ENCODE data around the gene WNK1.
"Not testable (repeated sequence)": the region's sequence is repeated elsewhere in the genome, so short reads cannot be mapped to it uniquely, and the experiment has no call there.

Gene WNK1

DNA sequence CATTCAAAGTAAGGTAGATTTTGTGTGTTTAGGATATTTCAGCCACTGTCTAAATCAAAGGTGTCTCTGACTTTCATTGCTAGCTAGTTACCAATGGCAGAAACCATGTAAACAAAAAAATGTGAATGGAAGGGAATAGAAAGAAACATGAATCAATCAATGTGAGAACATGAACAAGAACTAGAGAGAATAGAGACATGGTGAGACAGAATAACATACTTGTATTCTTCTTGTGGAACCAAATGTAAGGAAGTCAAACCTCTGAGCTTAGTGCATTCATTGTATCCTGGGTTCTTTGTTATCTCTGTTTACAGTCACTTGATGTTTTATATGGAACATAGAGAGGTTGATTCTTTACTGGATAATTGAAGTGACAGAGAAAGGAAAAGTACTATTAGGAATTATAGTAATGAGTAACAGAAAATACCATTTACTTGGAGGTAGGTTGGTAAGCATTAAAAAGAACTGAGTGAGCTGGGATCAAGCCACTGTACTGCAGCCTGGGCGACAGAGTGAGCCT is 2.6 kb upstream of the WNK1 start:
- no peak for DNase-seq

DNA sequence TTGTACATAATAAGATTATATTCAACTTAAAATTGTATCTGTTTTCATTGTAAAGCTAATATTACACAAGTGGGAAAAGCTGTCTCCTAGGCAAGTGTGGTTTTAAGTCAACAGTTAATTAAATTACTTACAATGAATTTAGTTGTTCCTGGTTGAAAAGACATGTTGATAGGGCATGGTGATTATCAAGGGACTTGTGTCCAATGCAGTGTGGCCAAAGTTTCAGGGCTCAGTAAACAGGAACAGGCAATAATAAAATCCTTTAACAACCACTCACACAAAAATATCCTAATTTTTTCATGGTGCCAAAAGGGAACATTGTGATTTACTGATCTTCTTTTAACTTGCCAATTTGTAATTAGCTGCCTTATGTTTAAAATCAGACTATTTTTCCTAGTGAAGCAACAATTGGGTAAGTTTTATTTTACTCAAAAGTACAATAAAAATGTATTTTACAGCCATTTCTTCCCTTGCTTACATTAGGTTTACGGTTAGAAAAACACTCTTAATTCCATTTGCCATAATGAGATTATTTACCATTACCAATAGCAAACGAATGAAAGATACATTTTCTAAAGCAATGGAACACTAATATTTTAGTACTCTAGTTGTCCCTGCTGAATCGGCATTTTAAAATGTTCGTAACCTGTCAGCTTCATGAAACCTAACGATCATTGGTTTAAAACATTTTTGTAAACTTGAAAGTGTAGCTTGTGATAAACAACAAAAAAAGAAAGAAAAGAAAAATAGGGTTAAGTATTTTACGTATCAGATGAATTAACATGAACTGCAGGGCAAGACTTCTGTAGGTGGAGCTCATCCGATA is 1.8 kb upstream of the WNK1 start:
- no peak for DNase-seq

DNA sequence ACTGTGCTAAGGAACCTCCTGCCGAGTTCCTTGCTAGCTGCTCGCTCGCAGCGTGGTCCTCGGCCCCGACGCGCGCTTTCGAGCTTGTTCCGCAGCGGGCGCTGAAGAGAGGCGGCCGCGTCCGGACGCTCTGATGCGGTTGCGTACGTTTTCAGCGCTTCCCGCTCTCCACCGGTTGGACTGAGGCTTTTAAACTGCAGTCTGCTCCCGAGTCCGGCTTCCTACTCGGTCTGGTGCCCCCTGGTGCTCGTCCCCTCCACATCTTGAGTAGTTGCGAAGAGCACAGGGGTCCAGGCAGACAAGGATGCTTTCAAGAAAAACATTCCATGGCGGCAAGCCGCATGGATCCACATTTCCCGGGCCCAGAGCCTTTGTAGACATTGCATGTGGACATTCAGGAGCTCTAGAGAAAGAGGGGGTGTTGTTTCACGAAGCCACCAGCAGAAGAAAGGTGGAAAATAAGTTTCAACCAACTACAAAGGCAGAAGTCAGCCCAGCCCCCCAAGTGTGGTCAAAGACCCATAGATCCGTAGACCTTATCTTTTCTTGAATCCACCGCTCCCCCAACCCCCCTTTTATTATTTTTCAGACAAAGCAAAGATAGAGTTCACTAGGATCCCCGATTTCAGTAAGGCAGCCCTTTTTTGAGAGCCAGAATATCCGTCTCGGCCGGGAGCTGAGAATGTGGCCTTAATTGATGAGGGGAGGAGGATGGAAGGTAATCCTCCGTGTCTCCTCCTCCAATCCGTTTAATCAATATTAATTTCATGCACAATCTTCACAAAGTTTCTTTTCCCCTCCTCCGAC is 984 bp upstream of the WNK1 start:
- peak; percentile 88 for DNase-seq

DNA sequence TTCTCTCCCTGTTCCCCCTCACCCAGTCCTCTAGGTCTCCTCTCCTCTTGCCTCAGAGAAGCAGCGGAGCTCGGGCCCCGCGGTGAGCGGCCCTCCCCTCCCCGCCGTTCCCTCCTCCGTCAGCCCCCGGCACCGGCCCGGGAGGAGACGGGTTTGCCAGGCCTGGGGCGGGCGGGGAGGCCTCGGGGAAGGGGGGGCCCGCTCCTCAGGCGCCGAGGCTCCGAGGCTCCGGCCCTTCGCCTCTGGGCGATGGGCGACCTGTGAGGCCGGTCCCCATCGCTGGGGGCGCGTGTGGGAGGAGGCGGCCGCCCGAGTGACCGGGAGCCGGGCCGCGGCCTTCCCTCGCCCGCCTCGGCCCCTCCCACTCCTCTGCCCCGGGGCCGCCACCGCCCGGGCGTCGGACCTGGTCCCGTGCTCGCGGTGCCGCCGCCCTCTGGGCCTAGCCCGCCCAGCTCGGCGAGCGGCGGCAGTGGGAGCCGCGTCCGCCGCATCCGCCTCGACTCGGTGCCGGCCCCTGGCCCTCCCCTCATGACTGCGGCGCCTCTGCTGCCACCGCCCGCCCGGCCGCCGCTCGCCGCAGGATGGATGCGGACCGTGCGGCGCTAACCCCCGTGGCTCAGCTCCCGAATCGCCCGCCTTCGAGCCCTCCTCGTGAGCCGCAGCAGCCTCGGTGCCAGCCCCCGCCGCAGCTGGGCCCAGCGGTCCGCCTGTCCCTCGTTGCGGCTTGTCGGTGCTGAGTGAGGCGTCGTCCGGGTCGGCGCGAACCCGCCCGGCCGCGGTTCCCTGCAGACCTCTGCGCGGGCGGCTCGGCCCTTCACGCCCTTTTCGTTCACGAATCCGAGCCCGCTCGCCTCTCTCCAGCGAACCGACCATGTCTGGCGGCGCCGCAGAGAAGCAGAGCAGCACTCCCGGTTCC is 574 bp downstream of the WNK1 start:
- peak; percentile 43 for DNase-seq

DNA sequence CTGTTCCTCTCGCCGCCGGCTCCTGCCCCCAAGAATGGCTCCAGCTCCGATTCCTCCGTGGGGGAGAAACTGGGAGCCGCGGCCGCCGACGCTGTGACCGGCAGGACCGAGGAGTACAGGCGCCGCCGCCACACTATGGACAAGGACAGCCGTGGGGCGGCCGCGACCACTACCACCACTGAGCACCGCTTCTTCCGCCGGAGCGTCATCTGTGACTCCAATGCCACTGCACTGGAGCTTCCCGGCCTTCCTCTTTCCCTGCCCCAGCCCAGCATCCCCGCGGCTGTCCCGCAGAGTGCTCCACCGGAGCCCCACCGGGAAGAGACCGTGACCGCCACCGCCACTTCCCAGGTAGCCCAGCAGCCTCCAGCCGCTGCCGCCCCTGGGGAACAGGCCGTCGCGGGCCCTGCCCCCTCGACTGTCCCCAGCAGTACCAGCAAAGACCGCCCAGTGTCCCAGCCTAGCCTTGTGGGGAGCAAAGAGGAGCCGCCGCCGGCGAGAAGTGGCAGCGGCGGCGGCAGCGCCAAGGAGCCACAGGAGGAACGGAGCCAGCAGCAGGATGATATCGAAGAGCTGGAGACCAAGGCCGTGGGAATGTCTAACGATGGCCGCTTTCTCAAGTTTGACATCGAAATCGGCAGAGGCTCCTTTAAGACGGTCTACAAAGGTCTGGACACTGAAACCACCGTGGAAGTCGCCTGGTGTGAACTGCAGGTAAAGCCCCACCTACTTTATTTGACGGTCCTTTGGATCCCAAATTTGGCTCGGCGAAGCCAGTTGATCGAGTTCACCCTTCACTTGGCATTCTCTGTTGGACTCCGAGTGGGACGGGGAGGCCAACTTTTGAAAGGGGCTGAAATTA is 1.5 kb downstream of the WNK1 start:
- DNase-seq = peak; percentile 58

DNA sequence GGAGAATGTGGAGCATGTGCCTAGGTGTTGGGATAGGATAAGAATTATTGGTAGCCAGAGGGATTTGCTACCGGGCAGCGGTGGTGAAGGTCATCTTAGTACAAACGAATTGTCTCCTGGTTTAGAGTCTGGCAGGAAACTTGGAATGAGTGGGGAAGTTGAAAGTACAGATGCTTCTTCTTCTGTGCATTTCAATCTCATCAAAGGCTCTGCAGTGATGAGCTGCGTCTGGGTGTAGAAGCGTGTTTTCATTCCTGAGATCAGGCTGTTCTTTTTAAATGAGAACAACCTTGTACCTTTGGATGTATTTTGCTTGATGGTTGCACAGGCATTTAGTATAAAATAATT is 2.1 kb downstream of the WNK1 start:
- DNase-seq = no peak

DNA sequence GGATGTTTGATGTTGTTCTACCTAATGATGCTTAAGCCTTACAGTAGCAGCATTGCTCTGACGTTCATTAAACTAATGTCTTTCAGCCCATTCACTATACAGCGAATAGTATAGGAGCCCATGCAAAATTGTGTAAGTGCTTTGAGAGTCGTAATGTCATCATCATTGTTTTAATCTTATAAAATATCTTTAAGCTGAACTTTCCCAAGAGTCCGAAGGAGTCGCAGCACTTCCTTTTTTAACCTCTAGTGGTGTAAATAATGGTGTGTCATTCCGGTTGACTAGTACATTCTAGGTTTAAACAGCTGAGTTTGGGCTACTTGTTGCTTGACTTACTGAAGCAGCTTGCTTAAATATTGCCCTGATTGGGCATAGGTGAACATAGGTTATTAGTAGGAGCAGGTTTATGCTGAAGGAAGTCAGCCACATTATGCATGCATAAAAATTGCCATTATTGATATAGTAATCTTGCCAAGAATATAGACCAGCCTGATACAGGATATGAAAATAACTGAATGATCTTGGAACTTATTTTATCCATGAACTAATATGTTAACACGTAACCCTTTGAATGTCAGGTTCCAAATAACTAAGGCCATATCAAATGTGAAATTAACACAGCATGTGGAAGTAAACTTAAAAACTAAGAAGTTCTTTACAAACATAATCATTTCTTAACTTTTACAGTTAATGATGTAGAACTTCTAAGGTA is 2.6 kb downstream of the WNK1 start:
- peak; percentile 79 for DNase-seq

DNA sequence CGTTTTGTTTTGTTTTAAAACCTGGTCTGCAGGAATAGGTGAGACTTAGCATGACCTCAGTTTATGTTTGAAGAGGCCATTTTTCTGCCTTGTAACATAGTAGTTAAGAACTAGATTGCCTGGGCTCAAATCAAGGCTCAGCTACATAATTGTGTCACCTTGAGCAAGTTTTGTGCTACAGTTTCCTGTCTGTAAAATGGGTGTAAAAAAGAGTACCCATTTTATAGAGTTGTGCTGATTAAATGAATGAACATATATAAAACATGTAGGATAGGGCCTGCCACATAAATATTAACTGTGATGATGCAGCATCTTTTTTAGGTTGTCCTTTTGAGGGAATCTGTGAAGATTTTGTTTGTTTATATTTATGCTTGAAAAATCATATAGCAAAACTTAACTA is 7.2 kb downstream of the WNK1 start:
- DNase-seq = peak; percentile 38

DNA sequence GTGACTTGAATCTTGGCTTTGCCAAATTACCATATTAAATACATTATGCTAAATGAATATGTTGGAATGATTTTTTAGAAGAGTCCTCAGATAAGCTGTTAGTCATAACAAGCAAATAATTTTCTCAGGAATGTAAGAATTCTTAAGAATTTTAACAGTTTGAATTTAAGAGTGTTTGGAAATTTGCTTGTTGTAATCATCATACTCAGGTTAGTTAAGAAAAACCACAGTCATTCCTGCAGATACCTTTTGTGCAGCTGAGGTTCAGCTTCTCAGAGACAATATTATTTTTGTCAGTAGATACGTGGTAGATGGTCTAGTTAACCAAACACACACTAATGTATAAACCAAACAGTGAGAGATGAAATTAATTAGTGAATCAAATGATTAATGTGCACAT is 8.9 kb downstream of the WNK1 start:
- DNase-seq = no peak

DNA sequence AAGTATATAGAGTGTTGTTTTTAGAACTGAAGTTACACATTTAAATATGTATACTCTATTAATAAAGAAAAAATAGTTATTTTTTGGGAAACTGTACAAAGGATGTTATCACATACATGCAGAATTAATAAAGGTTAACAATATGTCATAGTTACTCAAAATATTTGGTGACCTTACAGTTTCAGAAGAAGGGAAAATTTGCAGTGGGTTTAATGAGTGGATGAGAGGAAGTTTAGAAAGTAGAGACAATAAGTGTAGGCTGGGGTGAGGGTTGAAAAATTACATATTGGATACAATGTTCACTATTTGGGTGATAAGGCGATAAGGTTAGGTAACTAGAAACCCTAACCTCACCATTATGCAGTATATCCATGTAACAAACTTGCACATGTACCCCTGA is 13.5 kb downstream of the WNK1 start:
- no peak for DNase-seq

DNA sequence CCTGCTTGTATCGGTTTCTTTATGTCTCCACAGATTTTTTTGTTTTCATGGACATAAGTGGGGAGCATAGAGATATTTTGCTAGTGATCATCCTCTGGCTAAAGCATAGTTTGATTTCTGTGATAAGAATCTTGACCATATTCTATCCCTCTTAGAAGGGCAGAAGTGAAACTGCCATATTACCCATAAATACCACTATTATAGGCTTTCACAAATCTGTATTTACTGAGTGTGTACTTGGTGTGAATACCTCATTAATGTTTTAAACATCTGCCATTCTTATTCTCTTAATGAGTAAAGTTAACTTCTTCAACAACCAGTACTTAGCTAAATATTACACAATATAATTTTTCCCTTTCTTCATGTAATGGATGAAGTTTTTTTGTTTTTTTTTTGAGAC is 16.1 kb downstream of the WNK1 start:
- DNase-seq = no peak

DNA sequence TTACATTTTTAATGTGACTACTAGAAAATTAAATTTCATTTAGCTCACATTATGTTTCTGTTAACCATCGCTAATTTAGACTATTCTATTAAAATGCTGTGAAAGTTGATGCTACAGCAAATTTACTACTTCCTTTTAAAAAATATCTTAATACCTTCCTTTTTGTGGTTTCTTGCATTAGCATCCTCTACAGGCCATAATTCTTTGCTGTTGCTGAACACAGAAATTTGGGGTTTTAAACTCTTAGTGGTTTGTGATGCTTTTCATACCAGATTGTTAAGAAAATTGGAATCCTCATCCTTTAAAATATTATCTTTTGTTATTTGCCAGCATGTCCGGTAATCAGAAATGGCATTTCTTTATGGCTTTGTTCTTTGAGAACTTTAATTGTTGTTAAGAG is 18.1 kb downstream of the WNK1 start:
- no peak for DNase-seq

DNA sequence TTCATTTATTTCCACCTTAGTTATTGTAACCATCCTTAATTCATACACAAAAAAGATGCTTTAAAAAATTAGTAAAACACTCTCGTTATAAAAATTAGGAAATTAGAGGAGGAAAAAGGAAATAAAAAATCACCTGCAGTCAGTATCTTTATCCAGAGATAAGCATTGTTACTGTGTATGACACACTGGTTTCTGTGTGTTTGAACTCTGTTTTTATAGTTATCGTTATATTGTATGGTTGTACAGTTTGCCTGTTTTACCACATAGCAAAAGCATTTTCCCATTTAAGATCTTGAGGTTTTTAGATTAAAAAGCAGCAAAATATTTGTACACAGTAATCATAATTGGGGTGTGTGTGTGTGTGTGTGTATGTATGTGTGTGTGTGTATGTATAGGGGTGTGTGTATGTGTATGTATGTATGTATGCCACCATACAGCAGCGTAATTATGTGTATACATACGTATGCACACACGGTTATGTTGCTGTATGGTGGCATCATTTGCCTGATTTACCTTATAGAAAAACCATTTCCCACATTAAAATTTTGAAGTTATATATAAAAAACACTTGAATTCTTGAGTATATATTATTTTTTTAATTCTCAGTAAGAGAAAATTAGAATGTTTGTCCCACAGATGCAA is 19.8 kb downstream of the WNK1 start:
- DNase-seq = no peak

DNA sequence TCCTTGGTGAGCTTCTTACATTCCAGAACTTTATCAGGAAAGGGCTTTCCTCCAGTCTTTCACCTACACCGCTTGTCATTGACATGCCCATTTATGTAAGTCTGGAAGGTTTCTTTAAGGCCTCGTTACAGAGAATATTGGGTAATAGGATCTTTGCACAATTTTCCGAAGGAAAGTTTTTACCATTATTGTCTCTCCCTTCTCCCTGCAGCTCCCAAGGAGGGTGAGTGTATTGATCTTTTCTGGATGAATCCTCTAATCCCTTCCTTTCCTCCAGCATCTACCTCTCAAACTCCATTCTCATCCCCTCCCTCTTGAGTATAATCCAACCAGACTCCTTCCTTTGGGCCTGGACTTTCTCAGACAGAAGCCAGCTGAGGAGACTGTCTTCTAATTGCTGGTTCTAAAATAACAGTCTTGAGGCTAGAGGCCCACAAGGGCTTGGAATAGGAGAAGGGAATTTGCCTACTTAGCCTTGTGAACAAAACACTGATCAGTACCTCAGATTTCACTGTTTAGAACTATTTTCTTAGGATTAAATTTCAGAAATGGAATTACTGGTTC is 21.8 kb downstream of the WNK1 start:
- DNase-seq = no peak

DNA sequence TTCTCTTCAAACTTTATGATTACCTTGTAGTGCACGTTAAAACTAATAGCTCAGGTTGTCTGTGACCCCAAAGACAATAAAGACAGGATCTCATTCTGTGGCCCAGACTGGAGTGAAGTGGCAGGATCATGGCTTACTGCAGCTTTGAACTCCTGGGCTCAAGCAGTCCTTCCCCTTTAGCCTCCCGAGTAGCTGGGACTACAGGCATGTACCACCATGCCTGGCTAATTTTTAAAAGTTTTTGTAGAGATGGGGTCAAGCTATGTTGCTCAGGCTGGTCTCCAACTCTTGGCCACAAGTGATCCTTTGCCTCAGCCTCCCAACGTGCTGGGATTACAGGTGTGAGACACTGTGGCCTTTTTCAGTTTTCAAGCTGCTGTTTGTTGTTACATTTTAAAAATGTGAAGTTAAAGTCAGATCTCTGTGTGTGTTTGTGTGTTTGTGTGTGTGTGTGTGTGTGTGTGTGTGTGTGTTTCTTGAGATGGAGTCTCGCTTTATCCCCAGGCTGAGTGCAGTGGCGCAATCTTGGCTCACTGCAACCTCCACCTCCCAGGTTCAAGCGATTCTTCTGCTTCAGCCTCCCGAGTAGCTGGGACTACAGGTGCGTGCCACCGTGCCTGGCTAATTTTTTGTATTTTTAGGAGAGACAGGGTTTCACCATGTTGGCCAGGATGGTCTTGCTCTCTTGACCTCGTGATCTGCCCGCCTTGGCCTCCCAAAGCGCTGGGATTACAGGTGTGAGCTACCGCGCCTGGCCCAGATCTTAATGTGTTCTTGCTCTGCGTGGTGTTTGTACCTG is 23.8 kb downstream of the WNK1 start:
- DNase-seq = not testable (repeated sequence)

DNA sequence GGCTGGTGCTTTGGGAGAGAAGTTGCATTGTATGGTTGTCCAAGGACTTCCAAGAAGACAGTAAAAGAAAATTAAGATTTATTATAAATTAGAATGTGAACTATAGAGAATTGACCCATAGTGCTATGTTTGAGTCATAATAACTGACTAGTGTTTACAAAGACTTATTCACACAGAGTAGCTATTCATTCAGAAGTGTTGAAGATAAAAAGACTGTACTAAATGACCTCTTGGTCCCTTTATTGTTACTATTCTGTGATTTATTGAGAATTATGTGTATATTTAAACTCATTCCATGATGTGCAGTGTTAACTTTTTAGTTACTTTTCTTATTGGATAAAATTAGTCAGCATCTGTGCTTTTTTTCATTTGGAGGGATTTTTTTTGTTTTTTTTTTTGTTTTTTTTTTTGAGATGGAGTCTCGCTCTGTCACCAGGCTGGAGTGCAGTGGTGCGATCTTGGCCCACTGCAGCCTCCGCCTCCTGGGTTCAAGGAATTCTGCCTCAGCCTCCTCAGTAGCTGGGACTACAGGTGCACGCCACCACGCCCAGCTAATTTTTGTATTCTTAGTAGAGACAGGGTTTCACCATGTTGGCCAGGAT is 24.5 kb downstream of the WNK1 start:
- not testable (repeated sequence) for DNase-seq

DNA sequence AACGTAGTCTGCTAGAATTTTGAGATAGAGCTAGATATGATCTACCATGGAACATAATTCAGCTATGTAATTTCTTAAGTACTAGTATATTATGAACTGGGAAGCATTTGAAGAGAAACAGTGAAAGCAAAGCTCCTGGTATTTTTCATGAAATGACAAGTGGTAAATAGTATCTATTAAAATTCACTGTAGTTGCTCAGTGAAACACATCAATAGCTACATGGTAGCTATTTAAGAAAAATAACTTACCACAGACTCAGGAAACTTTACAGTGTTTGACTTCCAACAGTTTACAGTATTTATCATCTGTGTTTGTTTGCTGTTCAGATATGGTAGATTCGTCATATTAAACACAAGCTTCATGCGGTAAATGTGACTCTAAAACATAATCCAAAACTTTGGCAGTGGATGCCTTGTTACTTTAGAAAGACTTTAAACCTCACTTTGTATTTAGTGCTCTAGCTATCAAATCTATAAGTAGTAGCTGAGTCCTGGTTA is 25.2 kb downstream of the WNK1 start:
- DNase-seq = no peak

DNA sequence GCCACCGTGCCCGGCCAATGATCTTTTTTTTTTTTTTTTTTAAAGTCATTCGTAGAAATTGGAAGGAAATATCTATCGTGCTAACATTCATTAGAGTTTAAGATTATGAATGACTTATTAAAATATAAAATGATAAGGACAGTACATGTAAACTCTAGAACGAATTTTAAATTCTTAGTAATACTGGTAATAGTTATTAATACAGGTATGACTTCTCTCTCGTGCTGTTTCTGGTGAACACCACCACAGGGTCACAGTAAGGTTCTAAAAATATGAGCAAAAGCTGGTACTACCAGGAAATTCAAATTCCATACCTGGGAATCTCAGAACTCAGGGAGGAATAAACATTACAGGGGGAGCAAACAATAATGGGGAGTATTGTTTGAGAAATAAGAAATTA is 26.2 kb downstream of the WNK1 start:
- DNase-seq = no peak
